ENCODE data around the gene TMEM185B.

GRCh38 chr2:120204022-120204405 is 19.2 kb downstream of the TMEM185B start:
- TF ChIP-seq EZH2 (IDR thresholded peaks at IDR 0.05; ENCODE audit: insufficient read depth, poor library complexity, severe bottlenecking) (no peak), EZH2phosphoT487 (IDR thresholded peaks at IDR 0.05; ENCODE audit: insufficient read depth, low read depth) (no peak)

Measured in GM23248 (cell line).